Stomach (tissue), 4 donors: Measurements from ENCODE around the gene DICER1.

Source experiments
- POLR2A ChIP-seq, 4 donors: fragments of 450-650 bp; IDR thresholded peaks; one replicate each; pipeline ENCODE4 v1.6.1; 2016; ENCODE audit warnings: antibody characterized with exemption in 4 of 4, control low read depth in 2 of 4, mild to moderate bottlenecking in 1 of 4, moderate library complexity in 1 of 4
- TF ChIP-seq, protein P1 (sequence below), 7 experiments: fragments of 450-650 bp in 4 of 7; fragments of 200-600 bp in 3 of 7; sonication (generic) in 3 of 7; IDR thresholded peaks; one replicate each; pipeline ENCODE4 v1.5.1; 2016 to 2019; ENCODE audit warnings: antibody characterized with exemption in 7 of 7, control low read depth in 2 of 7, mild to moderate bottlenecking in 1 of 7

DNA sequence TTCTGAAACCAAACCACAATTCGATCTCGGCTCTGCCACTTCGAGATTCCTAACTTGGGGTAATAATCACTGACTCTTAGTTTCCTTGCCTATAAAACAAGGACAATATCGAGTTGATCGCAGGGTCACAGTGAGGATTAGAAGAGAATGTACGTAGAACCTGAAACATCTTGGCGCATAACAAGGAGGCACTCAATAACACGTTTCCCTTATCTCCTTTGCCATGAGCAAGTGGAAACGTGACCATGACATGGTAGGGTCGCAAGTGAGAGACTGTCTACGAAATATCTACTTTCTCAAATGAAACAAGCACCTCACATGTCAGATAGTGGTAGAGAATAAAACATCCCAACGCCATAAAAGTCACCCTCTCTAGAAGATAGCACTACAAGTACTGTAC is 2.3 kb downstream of the DICER1 start:
- TF ChIP-seq POLR2A (IDR thresholded peaks at IDR 0.05): no peak
- TF ChIP-seq, protein P1, sequence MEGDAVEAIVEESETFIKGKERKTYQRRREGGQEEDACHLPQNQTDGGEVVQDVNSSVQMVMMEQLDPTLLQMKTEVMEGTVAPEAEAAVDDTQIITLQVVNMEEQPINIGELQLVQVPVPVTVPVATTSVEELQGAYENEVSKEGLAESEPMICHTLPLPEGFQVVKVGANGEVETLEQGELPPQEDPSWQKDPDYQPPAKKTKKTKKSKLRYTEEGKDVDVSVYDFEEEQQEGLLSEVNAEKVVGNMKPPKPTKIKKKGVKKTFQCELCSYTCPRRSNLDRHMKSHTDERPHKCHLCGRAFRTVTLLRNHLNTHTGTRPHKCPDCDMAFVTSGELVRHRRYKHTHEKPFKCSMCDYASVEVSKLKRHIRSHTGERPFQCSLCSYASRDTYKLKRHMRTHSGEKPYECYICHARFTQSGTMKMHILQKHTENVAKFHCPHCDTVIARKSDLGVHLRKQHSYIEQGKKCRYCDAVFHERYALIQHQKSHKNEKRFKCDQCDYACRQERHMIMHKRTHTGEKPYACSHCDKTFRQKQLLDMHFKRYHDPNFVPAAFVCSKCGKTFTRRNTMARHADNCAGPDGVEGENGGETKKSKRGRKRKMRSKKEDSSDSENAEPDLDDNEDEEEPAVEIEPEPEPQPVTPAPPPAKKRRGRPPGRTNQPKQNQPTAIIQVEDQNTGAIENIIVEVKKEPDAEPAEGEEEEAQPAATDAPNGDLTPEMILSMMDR (IDR thresholded peaks at IDR 0.05): no peak
